ENCODE data around the gene CDC7. TPM values are rescaled to one million over a fixed set of nuclear protein-coding genes. Genes with fewer than 3 reads are reported as not detected.

CDC7 gene
- total and polyA plus RNA-seq, 9 of the 15 experiments (the other 6 are each of a cell fraction or from before 2014, with no cell fraction given) = 22.3 to 66.8 (median 44.2) TPM

- no peak for TF ChIP-seq PHF20 (IDR thresholded peaks at IDR 0.05; ENCODE audit: partially characterized antibody)
- no peak for TF ChIP-seq RAD51 (IDR thresholded peaks at IDR 0.05; ENCODE audit: borderline replicate concordance, low read depth)
- no peak for TF ChIP-seq ZNF263 (CRISPR knock-in tag; IDR thresholded peaks at IDR 0.05; ENCODE audit: borderline replicate concordance)
- no peak for TF ChIP-seq NR3C1 (CRISPR knock-in tag; IDR thresholded peaks at IDR 0.05)
- no peak for TF ChIP-seq C11orf30 (IDR thresholded peaks at IDR 0.05; ENCODE audit: low read depth)
- no peak for TF ChIP-seq TCF3 (CRISPR knock-in tag; IDR thresholded peaks at IDR 0.05)
- no peak for TF ChIP-seq RFX1 (IDR thresholded peaks at IDR 0.05)
- TF ChIP-seq POLR2G (IDR thresholded peaks at IDR 0.05; ENCODE audit: low read depth, low read length) = no peak
- no peak for TF ChIP-seq NR2F6 (CRISPR knock-in tag; IDR thresholded peaks at IDR 0.05)
- no peak for TF ChIP-seq ZMIZ1 (IDR thresholded peaks at IDR 0.05; ENCODE audit: low read depth in 2 of 2, low read length in 2 of 2)
- TF ChIP-seq GTF2E2 (tag; IDR thresholded peaks at IDR 0.05) = no peak
- TF ChIP-seq ZNF766 (CRISPR knock-in tag; conservative IDR thresholded peaks at IDR 0.05) = no peak
- no peak for TF ChIP-seq CBX8 (IDR thresholded peaks at IDR 0.05; ENCODE audit: borderline replicate concordance, extremely low read depth, low read depth, low read length, poor library complexity, severe bottlenecking)
- H3K9me3 ChIP-seq (replicated peaks; ENCODE audit: control insufficient read depth, insufficient read depth, low read depth, low read length) = no peaks in the 10 kb centered on the region
- WGBS (ENCODE audit: insufficient coverage, low coverage, missing lambda C conversion rate) = 53% methylated on average over 2 of the region's 2 CpGs
- FAIRE-seq (no peak), ATAC-seq (no peak), DNase-seq (ENCODE audit: extremely low read depth in 1 of 4, low spot score in 3 of 4) (no peak)
- ChIA-PET CTCF (ENCODE audit: low intra/inter-chr PET ratio) (no interaction called here), POLR2A (no interaction called here)
- H2AFZ ChIP-seq (ENCODE audit: low read depth, low read length) = no peak overlapping the region
- H3K4me3 ChIP-seq = no peak overlapping the region
- H3K9ac ChIP-seq (ENCODE audit: insufficient read depth in 1 of 2, low read depth in 2 of 2, low read length in 2 of 2) = no peak overlapping the region
- no peaks in the 10 kb centered on the region for H4K20me1 ChIP-seq (replicated peaks; ENCODE audit: control insufficient read depth, insufficient read depth, low read length)
- peaks cover 29% of the 10 kb centered on the region; the same call in 1 of the 3 replicates for H3K36me3 ChIP-seq (ENCODE audit: control insufficient read depth, insufficient read depth, low read length)
- no peaks in the 10 kb centered on the region for H3K79me2 ChIP-seq (ENCODE audit: control insufficient read depth, insufficient read depth, low read length)
- BruUV-seq (replicated peaks) = no TSS peak
- H3K27ac ChIP-seq (ENCODE audit: extremely low read depth, low read depth, low read length) = no peak overlapping the region
- H3K4me2 ChIP-seq (ENCODE audit: insufficient read depth, low read length) = no peak overlapping the region
- no peaks in the 10 kb centered on the region for H3K4me1 ChIP-seq (replicated peaks in 1 of 2; ENCODE audit: control insufficient read depth in 2 of 2, insufficient read depth in 2 of 2, low read length in 2 of 2)
- H3K9me1 ChIP-seq (ENCODE audit: control insufficient read depth, insufficient read depth, low read length) = no peaks in the 10 kb centered on the region
- H3K27me3 ChIP-seq (ENCODE audit: control insufficient read depth in 2 of 2, insufficient read depth in 2 of 2, low read length in 2 of 2) = no peaks in the 10 kb centered on the region
- intact Hi-C loops (cut with micrococcal nuclease) (loop anchor here (10.0 kb wide), 1 partner anchor 767 kb away; the partner anchor contains the start of genes GLMN and RPAP2), in situ Hi-C loops (cut with MboI) (loop anchor here (25.0 kb wide), 1 partner anchor 1085 kb away; no protein-coding TSS in a partner anchor)
Measured at GRCh38 chr1:91527781-91528180, 27.1 kb downstream of the CDC7 start.
